Stimulated activated naive CD8-positive, alpha-beta T cell treated with anti-CD3 and anti-CD28 coated beads, Interleukin-15, Interleukin-2, amounts not matched to agents 100 U/mL and 50 U/mL, for 24 hours (primary cell): ENCODE results near the gene SMAP1.
A peak's percentile ranks its signal among the peaks of the same experiment; 100 is the strongest.

Experiments used
- ATAC-seq: fragments of 150-1000 bp; cut with Tn5 transposase; one replicate; pipeline ENCODE4 v1.10.0; 2021
- DNase-seq: peaks from one replicate; pipeline ENCODE4 v3.0.0; 2021

SMAP1 gene

DNA sequence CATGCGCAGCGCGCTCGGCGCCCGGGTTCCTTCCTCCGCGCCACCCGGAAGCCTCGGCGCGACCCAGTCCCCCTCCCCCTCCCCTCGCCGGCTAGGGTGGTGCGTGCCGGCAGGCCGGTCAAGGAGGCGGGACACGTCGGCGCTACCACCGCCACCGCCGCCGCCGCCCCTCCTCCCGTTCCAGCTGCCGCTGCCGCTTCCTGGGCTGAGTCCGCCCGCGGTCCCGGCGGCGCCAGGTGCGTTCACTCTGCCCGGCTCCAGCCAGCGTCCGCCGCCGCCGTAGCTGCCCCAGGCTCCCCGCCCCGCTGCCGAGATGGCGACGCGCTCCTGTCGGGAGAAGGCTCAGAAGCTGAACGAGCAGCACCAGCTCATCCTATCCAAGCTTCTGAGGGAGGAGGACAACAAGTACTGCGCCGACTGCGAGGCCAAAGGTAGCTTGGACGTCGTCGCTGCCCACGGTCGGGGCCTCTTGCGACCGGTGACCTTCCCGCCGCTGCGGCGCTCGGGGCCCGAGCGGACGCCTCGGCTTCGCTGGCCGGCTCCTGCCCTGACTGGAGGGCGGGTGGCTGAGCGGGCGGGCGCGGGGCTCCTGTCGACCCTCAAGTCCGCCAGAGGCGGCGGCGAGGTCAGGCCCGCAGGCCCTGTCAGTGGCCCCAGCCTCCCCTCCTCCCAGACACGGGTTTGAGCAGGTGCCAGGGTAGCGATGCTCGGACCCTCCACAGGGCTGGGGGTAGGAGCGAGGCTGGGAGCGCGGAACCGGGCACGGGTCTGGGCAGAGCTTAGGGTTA is at the start of gene SMAP1:
Gene SMAP1 (plus strand): TSS at position 173 of the 788 bp plus-strand sequence. CDS start 141 bp downstream, at position 314.
- peak; percentile 95 for ATAC-seq
- DNase-seq = peak; percentile 97

DNA sequence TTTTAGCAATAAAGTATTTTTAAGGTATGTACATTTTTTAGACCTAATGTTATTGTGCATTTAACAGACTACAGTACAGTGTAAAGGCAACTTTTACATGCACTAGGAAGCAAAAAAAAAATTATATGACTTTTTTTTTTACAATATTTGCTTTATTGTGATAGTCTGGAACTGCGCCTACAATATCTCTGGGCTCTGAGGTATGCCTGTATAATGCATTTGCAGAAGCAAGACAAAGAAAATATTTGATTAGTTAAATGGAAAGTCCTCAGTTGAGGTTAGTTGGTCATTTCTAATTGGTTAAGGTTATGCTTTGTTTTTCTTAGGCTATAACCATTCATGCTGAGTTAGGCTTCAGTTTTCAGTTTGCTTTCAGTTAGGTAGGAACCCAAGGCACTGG is 46.9 kb upstream of the SMAP1 start:
- DNase-seq (no peak), ATAC-seq (no peak)

DNA sequence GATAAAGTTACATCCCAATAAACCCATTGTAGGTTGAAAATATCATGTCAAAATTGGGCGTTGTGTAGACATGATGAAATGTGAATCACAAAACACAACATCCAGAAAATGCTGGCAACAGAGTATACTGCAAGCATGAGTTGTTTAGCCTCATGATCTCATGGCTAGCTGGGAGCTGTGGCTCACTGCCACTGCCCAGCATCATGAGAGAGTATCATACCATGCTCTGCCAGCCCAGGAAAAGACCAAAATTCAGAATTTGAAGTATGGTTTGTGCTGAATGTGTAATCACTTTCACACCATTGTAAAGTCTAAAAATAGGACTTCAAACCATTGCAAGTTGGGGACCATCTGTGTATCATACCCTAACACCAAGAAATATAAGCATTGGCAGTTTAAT is 45.2 kb upstream of the SMAP1 start:
- DNase-seq (no peak), ATAC-seq (no peak)

DNA sequence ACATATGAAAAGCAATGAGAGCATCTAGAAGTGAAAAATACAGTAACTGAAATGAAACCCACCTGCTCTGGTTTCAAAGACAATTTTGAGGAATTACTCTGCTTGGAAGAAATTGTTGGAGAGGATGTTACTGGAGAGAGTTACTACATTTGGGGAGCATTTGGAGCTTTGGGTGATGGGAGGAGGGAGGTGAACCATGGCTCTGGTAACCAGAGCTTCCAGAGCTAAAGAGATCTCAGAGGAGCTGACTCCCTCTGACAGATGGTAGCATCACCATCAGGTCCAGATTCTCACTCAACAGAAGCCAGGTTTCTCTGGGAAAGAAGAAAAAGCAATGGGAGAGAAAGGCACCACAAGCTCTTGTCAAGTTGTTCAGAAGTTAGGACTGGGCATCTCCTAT is 42.2 kb upstream of the SMAP1 start:
- ATAC-seq (no peak), DNase-seq (no peak)

DNA sequence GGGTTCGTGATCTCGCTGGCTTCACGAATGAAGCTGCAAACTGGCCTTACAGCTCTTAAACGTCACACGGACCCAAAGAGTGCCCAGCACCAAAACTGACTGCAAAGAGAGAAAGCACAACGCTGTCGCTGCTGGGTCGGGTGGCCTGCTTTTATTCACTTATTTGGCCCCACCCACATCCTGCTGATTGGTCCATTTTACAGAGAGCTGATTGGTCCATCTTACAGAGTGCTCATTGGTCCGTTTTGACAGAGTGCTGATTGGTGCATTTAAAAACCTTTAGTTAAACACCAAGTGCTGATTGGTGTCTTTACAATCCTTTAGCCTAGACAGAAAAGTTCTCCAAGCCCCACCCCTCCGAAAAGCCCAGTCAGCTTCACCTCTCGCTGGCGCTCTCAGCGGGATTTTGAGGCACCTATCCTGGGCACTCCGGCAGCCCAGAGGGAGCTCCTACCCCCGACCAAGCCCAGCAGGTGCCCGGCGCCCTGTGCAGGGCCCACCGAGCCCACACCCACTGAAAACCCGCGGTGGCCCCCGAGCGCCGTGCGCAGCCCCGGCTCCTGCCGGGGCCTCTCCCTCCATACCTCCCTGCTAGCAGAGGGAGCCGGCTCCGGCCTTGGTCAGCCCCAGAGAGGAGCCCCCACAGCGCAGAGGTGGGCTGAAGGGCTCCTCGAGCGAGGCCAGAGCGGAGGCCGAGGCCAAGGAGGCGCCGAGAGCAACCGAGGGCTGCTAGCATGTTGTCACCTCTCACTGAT is 40.0 kb upstream of the SMAP1 start:
- DNase-seq (no peak), ATAC-seq (no peak)

DNA sequence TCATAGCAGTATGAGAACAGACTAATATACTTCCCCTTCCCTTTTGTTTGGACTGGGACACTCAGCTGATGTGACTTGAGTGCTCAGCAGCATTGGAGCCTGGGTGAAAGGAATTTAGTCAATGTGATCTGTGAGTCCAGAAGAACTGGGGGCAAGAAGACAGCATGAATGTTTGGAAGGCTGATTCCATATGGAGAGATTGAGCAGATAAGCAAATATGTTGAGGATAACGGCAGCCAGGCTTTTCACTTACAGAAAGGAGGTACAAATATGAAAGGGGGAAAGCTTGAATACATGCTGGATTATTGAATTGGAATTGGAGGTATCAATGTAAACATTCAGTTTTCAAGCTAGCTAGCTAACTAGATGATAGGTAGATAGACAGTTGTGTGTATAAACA is 37.8 kb upstream of the SMAP1 start:
- DNase-seq (no peak), ATAC-seq (no peak)

DNA sequence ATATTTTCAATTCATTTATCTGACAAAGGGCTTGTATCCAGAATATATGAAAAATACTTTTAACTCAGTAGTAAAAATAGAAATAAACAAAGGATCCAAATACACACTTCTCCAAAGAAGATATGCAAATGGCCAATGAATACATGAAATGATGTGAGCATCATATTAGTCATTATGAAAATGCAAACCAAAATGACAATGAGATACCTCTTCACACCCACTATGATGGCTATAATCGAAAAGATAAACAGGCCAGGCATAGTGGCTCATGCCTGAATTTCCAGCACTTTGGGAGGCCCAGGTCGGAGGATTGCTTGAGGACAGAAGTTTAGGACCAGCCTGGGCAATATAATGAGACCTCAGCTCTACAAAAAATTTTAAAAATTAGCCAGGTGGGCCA is 33.8 kb upstream of the SMAP1 start:
- ATAC-seq (no peak), DNase-seq (no peak)

DNA sequence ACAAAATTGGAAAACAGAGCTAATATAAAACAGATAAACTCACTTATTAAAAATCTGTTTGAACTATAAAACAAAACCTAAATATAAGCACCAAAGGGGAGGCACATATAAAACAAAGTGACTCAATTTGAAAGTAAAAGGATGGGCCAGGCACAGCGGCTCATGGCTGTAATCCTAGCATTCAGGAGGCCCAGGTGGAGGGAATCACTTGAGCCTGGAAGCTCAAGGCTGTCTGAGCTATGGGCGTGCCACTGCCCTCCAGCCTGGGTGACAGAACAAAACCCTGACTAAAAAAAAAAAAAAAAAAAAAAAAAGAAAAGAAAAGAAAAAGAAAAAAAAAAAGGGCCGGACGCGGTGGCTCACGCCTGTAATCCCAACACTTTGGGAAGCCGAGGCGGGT is 31.1 kb upstream of the SMAP1 start:
- ATAC-seq (no peak), DNase-seq (no peak)

DNA sequence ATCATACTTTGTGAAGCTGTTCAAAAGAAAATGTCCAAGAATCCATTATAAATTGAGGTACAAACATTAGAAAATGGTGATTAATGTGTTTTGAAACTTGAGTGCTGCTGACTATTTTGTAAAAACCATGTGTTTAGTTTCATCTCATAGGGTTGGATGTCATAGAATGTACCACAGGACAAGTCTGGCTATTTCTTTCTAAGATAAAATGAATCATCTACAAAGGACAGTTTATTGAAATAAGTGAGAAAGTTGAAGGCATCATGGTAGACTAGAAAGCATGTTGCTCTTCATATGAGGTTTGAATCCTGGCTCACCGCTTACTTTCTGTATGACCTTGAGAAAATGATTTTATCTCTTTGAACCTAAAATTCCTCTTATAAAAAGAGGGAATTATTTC is 29.2 kb upstream of the SMAP1 start:
- DNase-seq = no peak
- no peak for ATAC-seq

DNA sequence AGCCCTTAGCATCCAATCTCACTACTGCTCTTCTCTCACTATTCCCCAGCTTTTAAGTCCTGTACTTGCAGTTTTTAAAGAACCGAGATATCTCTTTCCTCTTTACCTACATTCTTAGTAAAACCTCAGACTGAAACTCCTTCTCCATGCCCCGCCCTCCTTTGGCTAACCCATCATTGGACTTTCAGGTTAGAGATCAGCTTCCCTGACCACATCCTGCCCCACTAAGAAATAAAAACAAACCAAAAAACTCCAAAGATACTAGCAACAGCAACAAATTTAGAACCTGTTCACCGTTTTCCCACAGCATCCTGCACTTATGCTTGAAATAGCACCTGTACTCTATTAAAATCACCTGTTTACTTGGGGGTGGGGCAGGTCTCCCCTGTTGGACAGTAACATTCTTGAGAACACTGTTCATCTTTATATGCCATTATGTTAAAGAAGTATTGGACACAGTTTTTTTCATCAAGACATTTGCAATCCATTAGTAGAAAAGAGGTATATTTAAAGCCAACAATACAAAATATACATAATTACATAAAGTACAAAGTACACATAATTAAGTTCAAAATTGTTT is 16.3 kb upstream of the SMAP1 start:
- DNase-seq (peak; percentile 48), ATAC-seq (peak; percentile 57)

DNA sequence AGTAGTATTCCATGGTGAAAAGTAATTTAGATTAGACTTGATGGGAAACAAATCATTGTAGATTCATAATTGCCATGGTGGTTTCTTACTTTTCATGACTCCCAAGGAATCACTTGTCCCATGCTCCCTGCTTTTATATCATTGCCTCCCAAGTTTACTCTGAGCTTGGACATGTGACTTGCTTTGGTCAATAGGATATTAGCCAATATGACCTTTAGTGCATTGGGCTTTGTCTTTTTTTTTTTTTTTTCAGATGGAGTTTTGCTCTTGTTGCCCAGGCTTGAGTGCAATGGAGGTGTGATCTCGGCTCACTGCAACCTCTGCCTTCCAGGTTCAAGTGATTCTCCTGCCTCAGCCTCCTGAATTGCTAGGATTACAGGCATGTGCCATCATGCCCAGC is 15.5 kb upstream of the SMAP1 start:
- DNase-seq (no peak), ATAC-seq (no peak)

DNA sequence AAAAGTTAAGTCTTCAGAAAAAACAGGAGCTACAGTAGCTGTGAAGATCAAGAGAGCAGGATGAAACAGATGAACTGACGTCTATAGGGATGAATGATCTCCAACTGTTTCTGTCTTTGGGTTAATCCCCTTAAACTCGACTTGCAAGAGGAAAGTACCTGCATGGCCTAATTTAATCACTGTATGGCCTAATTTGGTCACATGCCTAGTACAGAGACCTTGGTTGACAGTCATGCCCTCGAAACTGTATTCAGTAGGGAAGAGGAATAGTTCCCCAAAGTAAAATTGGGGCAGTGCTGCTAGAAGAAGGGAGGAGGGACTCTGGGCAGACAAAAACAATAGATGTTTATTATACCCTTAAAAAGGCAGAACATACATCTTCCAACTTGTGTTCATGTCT is 10.0 kb upstream of the SMAP1 start:
- ATAC-seq (no peak), DNase-seq (no peak)

DNA sequence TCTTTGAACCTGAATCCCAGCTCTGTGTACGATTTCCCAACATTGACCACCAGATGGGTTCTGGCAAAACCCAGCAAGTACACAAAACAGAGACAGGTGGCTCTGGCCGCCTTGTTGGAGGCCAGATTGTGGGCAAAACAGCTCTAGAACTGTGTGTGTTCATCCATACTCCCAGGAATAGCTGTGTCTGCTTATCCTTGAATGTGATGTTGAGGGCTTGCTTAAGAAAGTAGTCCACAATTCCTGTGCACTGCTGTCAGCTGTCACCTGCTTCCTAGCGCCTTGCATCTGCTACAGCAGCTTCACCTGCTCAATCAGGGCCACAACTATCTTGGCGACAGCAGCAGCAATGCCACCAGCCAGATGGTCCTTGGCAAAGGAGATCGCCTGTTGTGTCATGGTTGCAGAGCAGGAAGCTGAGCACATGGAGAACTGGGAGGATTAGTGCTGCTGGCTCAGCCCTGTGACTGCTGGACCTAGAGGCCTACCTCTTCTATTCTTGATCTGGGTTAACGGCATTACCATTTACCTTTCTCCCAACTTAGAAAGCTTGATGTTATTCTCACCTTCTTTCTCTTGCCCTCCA is 3.7 kb upstream of the SMAP1 start:
- no peak for ATAC-seq

DNA sequence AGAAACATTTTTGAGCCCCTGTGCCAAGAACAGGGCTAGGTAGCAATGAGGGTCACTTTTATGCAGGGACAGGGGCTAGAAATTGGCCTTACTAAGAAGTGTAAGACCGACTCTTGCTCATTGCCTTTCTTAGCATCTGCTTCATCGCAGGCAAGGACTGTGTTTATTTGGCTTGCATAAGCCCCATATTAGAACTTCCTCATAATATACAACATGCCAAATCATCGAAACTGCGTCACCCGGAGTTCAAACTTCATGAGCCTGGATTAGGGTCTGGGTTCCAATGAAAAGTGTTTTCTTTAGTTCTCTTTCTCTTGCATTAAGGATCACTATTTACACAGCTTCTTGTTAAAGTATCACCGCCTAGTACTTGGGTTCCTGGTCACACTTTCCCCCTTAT is 977 bp upstream of the SMAP1 start:
- ATAC-seq = no peak
- DNase-seq = no peak

More for the DNA sequence above, 3.7 kb upstream of the SMAP1 start:
- DNase-seq = no peak

DNA sequence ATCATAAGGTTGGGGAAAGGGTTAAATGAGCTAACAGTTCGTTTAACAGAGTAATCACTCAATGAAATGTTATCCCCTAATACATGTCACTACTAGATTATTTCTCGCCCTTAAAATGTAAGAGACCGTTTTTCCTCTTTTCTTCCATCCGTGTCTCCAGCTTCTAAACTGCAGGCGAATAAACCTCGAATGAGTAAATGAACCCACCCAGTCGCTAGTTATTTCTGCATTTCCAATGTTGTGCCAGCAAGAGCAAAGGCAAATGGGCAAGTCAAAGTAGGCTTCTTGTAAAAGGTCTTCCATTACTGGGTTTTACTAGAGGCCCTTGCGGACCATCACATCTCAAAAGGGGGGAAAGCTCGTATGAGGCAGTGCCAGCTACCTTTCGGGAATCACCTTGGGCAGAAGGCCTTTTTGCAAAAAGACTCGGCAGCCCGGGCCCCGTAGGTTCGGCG is 400 bp upstream of the SMAP1 start:
- ATAC-seq (no peak), DNase-seq (no peak)

DNA sequence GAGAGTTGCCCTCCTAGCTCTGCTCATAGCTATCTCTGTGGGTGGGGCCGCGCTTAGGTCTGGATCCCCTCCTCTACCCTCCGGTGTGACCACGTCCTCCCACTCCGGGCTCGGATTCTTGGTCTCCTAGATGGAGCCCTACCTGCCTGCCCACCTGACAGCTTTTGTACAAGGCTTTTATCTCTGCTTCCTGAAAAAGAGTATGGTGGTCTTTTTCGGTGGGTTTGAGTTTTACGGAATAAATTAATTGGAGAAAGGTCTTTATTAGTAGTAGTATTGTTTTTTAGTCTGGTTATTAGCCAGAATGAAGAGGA is 773 bp downstream of the SMAP1 start:
- ATAC-seq (no peak), DNase-seq (no peak)

DNA sequence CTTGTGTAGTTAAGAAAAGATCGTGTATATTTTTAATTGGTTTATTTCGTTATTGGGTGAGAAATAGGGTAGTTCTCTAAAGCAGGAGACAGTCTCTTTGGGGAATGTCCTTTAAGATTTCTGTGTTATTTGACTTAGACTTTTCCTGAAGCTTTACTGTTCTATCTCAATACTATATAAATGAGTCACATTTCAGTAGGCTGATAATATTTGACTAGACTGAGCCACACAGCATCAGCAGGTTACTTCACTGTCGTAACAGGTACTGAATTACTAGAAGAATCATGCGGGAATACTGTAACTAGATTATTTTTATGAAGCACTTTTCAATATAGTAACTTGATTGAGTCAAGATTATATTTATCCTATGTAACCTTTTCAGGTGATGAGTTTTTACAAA is 1.4 kb downstream of the SMAP1 start:
- ATAC-seq (no peak), DNase-seq (no peak)

DNA sequence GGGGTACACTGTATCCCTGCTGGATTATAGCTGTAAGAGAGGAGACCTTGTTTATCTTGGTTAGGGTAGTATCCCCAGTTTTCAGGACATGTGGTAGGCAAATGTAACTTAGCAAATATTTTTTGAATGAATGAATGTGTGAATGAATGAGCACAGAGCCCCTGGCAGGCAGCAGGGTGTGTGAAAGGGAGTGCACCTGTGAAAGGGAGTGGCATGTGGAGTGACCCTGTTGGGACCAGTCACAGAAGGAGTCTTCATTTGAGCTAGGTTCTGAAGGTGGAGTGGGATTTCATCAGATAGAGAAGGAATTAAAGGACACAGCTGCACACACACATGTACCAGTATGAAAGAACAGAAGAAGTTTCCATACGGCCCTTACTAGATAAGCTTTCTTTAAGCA is 4.9 kb downstream of the SMAP1 start:
- no peak for DNase-seq
- no peak for ATAC-seq

DNA sequence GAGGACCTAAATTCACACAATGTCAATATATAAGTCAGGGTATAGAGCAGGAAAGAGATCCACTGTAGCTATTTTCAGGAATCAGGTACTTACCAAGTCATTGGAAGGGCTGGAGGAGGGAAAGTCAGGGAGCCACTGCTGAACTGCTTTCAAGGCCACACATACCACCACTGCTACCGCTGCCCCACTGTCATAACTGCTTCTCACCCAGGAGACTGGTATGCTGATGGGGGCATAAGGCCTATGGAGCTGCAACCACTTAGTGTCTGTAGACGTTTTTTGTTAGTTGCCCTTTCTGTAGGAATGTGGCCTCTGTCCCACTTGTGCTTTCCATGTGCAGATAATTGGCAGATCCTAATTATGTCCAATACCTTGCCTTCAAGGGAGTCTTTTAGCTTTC is 5.4 kb downstream of the SMAP1 start:
- ATAC-seq = no peak
- no peak for DNase-seq

DNA sequence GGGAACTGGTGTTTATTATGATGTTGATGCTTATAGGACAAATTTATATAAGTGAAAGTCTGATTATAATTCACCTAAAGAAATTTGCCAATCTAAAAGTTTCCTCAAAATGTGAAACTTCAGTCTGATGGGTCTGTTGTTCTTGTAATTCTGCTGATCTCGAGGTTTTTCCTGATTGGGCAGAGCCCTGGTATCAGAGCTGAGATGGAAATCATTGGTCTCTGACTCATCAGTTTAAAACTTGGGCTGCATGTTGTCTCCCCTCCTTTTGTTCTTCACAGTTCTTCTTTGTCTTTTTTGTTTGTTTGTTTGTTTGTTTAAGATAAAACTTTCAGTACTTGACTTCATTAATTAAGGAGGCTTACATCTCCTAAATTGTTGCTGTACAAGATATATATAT is 5.9 kb downstream of the SMAP1 start:
- peak; percentile 79 for ATAC-seq
- DNase-seq = no peak

DNA sequence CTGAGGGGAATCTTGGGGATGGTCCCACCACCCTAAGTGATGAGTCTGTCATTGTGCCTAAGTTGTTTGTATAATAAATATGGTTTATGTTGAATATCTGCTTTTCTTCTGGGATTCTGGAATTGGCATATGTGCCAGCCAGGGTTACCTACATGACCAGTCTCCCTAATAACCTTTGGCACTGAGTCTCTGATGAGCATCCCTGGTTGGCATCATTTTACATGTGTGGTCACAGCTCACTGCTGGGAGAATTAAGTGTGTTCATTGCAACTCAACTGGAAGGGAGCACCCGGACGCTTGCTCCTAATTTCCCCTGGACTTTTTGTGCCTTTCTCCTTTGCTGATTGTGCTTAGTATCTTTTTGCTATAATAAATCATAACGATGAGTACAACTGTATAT is 8.1 kb downstream of the SMAP1 start:
- DNase-seq = no peak
- no peak for ATAC-seq

DNA sequence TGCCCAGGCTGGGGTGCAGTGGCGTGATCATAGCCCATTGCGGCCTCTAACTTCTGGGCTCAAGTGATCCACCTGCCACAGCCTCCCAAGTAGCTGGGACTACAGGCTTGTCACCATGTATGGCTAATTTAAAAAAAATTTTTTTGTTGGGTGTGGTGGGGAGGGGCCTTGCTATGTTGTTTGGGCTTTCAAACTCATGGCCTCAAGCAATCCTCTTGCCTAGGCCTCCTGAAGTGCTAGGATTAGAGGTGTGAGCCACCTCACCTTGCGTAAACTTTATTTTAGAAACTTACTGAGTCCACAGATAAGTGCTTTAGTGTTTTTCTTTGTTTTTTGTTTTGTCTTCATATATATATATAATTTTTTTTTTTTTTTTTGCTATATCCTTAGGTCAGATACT is 9.1 kb downstream of the SMAP1 start:
- DNase-seq (no peak), ATAC-seq (no peak)

DNA sequence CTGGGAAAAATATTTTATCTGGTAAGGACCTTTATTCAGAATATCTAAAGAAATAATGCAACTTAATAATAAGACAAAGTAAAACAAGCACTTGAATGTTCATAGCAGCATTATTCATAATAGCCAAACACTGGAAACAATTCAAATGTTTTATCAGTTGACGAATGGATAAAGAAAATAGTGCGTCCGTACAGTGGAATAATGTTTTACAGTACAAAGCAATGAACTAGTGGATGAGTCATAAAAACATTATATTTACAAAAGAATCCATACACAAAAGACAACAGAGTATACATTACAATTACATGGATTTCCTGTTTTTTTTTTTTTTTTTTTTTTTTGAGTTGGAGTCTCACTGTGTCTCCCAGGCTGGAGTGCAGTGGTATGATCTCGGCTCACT is 12.7 kb downstream of the SMAP1 start:
- ATAC-seq = no peak
- no peak for DNase-seq
